T-helper 22 cell (primary cell): ENCODE measurements around the gene SVBP.

ENCODE experiments used
- DNase-seq: peaks from one replicate; pipeline ENCODE4 v3.0.0-alpha.2; 2020; ENCODE audit warnings: low read depth

SVBP gene

GRCh38 chr1:42806171-42806570, 11.0 kb downstream of the SVBP start:
- DNase-seq: no peak

DNA sequence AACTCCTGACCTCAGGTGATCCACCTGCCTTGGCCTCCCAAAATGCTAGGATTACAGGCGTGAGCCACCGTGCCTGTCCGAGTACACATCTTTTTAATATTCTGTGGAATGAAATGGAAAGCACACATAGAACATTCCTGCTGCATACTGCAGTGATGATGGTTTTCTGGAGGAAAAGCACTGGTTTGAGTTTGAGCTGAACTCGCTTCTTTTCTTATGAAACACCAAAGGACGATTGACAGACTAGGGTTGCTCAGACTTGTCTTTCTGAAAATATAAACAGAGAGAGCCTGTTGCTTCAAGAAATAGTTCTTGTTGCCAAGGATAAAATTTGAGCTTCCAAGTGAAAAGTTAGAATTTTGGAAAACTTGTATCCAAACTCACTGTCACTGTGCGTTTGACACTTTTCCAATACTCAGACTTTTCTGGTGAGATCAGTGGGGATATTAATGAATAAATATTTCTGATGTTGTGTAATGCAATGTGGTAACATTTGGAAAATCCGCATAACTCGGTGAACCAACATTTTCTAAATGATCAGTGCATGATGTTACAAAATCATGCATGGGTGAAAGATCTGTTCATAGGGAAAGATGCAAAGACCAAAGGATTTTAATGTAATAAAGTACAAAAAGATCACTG, 15.2 kb downstream of the SVBP start:
- no peak for DNase-seq

- DNase-seq: no peak
These were observed 19.2 kb downstream of the SVBP start for GRCh38 chr1:42797979-42798378.

GRCh38 chr1:42797414-42797813, 19.8 kb downstream of the SVBP start:
- DNase-seq: no peak

GRCh38 chr1:42793824-42794223, 23.4 kb downstream of the SVBP start:
- no peak for DNase-seq

DNA sequence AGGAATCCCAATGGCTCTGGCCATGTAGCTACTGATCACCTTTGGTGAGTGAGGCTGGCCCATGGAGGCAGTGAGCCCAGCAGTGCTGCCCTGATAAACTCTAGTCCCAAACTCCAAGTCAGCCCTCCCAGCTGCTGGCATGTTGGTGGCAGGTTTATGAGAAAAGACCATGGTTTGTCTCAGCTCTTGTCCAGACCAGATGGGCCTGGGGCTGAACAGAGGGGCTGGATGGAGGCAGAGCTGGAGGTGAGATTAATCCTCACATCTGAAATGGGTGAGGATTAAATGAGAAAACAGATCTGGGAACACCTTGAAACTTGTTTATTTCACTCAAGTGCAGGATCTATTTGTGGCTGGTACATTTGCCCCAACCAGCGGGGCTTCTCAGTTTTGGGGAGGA, 29.2 kb downstream of the SVBP start:
- no peak for DNase-seq

DNA sequence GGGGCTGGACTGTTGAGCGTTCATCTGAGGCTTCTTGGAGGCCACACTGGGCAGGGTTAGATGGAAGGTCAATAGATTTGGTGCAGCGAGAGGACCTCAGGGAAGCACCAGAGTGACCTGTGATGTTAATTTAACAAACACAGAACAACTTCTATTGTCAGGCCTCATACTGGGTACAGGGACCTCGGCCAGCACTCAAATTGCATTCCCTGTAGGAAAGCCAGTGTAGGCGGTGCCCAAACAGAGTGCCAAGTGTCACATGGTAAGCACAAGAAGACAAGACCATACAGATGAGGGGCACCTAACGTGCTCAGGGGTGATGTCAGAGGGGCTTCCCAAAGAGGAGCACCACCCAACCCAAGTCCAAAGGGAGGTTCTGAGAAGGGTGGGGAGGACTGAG, 31.1 kb downstream of the SVBP start:
- DNase-seq: no peak

DNA sequence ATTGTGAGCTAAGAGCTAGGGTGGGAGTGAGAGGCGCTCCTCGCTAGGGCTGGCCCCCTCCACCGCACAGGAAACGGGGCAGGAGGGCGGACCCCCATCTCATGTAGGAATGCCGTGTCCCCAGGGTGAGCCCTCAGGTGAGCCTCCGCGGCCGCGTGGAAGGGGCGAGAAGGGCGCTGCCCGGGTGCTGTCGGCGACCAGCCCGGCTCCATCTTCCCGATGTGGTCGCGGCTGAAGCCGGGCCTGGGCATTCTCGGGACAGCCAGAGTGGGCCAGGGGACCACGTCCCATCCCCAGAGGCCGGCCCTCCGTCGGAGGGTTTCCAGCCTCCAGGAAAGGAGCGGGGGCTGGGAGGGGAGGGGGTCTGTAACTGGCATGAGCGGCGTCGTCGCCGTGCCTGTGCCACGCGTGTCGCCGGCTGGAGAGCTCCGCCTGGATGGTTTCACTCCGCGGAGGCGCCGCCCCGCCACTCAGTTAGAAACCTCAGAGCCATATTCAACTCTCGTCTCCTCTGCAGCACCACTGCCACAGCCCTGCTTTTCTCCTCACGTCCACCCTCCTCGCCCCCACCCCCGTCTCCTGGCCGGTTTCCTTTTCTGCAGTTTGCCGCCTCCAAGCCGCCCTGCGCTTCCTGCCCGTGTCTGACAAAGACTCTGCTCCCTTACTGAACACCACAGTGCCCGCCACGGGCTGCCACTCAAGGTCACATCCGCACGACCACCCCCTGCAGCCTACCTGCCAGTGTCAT, 32.1 kb downstream of the SVBP start, which contains the start of gene TMEM269:
Gene TMEM269 (plus strand): TSS at position 46 of the 748 bp plus-strand sequence. CDS start 4,903 bp downstream, outside the sequence.
- DNase-seq: peak; percentile 3

DNA sequence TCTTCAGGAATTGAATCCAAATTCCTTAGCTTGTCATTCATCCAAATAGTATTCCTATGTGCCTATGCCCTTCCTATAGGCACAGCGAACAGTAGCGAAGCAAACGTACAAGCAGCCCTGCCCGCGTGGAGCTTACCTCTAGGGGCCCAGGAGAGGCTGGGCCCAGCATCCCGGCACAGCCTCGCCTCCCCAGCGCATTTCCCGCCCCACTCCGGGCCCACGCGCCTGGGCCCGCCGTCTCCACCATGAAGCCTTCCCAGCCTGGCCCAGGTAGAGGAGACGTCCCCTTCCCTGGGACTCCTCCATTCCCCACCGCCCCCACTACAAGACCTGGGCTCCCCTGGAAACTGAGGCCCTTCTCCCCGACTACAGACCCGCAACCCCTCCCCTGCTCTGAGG, 32.7 kb downstream of the SVBP start:
- DNase-seq: no peak

GRCh38 chr1:42783092-42783491, 34.1 kb downstream of the SVBP start:
- DNase-seq: no peak

DNA sequence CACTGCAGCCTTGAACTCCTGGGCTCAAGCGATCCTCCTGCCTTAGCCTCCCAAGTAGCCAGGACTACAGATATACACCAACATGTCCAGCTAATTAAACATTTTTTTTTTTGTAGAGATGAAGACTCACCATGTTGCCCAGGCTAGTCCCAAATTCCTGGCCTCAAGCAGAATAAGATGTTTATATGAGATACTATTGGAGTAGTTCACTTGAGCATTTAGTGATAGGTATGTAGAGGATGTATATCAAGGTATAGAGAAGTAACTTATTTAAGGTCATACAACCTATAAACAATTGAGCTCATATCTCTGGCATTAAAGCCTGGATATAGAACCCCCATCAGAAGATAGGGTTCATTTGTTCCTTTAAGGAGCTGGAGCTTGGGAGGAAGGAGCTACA, 37.0 kb downstream of the SVBP start:
- no peak for DNase-seq

GRCh38 chr1:42779725-42780124, 37.5 kb downstream of the SVBP start:
- no peak for DNase-seq

GRCh38 chr1:42777852-42778251, 39.3 kb downstream of the SVBP start:
- DNase-seq: no peak

- no peak for DNase-seq
These were observed 40.7 kb downstream of the SVBP start for GRCh38 chr1:42776502-42776901.

- DNase-seq: no peak
These were observed 42.2 kb downstream of the SVBP start for GRCh38 chr1:42774928-42775526.

- DNase-seq: no peak
These were observed 43.8 kb downstream of the SVBP start for GRCh38 chr1:42773420-42773819.

DNA sequence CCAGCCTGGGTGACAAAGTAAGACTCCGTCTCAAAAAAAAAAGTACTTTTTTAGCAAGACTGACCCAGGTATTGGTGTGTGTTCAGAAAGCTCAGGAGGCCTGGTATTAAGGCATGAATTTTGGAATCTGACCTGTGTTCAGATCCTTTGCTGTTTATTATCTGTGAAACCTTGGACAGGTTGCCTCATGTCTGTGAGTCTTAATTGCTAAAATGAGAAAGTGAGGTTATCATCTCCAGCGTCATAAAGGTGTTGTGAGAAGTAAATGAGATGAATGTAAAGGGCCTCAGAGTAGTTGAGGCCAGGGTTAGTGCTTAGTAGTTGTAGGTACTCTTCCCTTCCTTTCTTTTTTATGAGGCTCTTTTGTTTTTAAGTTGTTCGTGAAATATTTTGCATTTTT, 47.4 kb downstream of the SVBP start:
- DNase-seq: no peak

GRCh38 chr1:42768172-42768571, 49.0 kb downstream of the SVBP start:
- no peak for DNase-seq

DNA sequence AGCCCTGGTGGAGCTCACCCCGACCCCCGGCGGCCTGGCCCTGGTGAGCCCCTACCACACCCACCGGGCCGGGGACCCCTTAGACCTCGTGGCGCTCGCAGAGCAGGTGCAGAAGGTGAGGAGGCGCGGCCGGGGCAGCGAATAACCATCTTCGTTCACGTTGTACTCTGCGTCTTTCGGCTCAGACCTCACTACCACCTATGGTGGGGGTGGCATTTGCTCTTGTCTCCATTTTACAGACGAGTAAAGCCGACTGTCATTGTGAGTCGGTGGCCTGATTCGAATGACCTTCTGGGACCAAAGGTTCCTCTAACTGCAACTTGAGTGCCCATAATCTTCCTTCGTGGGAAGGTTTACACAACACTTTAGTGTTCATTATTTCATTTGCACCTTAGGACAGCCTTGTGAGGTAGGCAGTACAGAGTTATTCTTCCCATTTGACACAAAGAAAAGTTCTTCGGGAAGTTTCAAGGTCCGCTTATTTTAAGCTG, 49.6 kb downstream of the SVBP start:
- DNase-seq: no peak

GRCh38 chr1:42766741-42767509, 50.3 kb downstream of the SVBP start, which contains the start of the genes C1orf50 and P3H1:
Gene C1orf50, plus strand, starts transcription at chr1:42767249. Its CDS starts 63 bp downstream, at chr1:42767312.
Gene P3H1, minus strand, starts transcription at chr1:42767028. Its CDS starts 57 bp downstream, at chr1:42766971.
- peak; percentile 100 for DNase-seq

GRCh38 chr1:42765832-42766740, 51.1 kb downstream of the SVBP start:
- DNase-seq: no peak
